Heart left ventricle (tissue), 13 donors: ENCODE measurements around the gene NAA60.

Experiments used
- CTCF ChIP-seq, 12 donors: fragments of 200-600 bp; sonication (generic) in 4 of 12; IDR thresholded peaks; one replicate each; pipeline versions ENCODE4 v1.5.0 to v1.8.0; 2018 to 2022; ENCODE audit warnings: antibody characterized with exemption in 12 of 12, mild to moderate bottlenecking in 5 of 12
- POLR2A ChIP-seq, 2 donors: fragments of 450-650 bp; IDR thresholded peaks; one replicate each; pipeline ENCODE4 v1.6.1; 2017; ENCODE audit warnings: antibody characterized with exemption in 2 of 2, mild to moderate bottlenecking in 2 of 2, moderate library complexity in 2 of 2
- donor health status: ischemic (EF 13 %, LVEDD 7.1; RV severe dilation, severe dysfunction).
- donor health status: DM: no; HTN: yes; CAD: no.
- donor health status: DM: no; HTN: no; CAD: no.
- donor health status: ischemic (EF 25% LVEDD 6.9; RV normal size, moderate dysfunction).
- donor health status: ischemic (EF 25% LVEDD 5.7; RV mildly dilated, moderate dysfunction).
- donor health status: ischemic (EF 35%, LVEDD 5.7; RV mildly dilated, moderate dysfunction).
- donor health status: nonischemic (EF 11% LVEDD 7.7; RV severe dilation, severe dysfunction).
- donor health status: DM: yes; HTN: yes; CAD: no.
- donor health status: PGD.
- donor health status: ischemic (EF 29% LVEDD 5.4; RV normal size, mild dysfunction).
- donor health status: nonischemic (EF 23%, LVEDD 6.1; RV moderate dilation, normal function).

DNA sequence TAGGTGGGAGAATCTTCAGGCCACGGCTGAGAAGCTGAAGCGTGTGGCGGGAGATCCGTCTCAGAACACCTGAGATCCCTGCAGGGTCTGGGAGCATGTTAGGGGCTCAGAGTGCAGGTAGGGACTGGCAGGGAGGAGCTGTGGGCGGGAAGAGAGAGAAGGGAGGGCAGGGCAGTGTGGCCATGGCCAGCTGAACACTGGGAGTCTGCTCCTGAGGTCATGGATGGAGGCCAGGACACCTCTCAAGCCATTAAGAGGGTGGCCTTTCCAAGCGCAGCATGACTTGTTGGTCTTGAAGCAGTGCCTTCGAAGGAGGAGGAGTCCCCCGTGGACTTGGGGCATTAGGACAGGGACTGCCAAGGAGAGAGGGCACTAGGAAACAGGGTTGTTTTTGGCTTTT is 23.7 kb downstream of the NAA60 start:
- no peak for TF ChIP-seq CTCF (IDR thresholded peaks at IDR 0.05)
- TF ChIP-seq POLR2A (IDR thresholded peaks at IDR 0.05), result no peak
